Kidney epithelial cell (primary cell): ENCODE data around the gene CCNB1IP1. TPM values are rescaled to one million over a fixed set of nuclear protein-coding genes. Genes with fewer than 3 reads are reported as not detected.
"Not testable (repeated sequence)": the region's sequence is repeated elsewhere in the genome, so short reads cannot be mapped to it uniquely, and the experiment has no call there.

ENCODE experiments used
- DNase-seq: peaks from one replicate; pipeline ENCODE4 v3.0.0-alpha.2; 2010; ENCODE audit warnings: low read depth
- H3K27me3 ChIP-seq: 2 replicates; pipeline ENCODE4 v1.6.0; 2011; ENCODE audit warnings: low read length; ENCODE audit not compliant: control insufficient read depth, insufficient read depth
- H3K36me3 ChIP-seq: 2 replicates; pipeline ENCODE4 v1.5.1; 2011; ENCODE audit warnings: low read length; ENCODE audit not compliant: control insufficient read depth, insufficient read depth
- H3K4me3 ChIP-seq: 2 replicates; pipeline ENCODE4 v1.5.1; 2011; ENCODE audit warnings: low read depth, mild to moderate bottlenecking, control low read depth, low read length
- total RNA-seq: library from RNA; depleted of rRNA; stranded (reverse); fragments of >200 nt; gene quantifications from 2 replicates; pipeline ENCODE4 v1.2.3, GENCODE V29; 2015
- TF ChIP-seq, protein P1 (sequence below): IDR thresholded peaks from 2 replicates; pipeline ENCODE4 v1.5.1; 2011; ENCODE audit warnings: mild to moderate bottlenecking, moderate library complexity, low read length, control low read depth, inconsistent platforms; ENCODE audit not compliant: insufficient read depth, poor library complexity, severe bottlenecking

CCNB1IP1 gene
- total RNA-seq, 1 donor from 2014 or later, result 236 TPM

DNA sequence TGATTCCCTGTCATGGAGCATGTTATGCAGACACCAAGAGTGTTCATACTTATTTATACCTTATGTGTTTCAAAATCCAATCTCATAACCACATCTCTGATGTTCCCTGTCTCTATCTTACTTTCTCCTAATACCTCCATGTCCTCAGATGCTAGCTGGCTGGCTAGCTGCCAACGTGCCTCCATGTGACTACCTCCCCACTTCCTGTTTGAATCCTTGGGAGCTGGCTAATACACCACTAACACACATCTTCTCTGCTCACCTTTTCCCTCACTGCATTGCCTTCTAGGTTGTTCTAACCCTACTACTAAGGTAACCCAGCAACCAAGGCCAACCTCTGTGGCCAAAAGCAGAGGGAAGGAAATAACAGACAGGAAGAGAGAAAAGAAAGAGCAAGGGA, 54.7 kb downstream of the CCNB1IP1 start:
- H3K36me3 ChIP-seq, result no peaks in the 10 kb centered on the region
- no peak for DNase-seq
- no peak overlapping the region for H3K4me3 ChIP-seq
- TF ChIP-seq, protein P1, sequence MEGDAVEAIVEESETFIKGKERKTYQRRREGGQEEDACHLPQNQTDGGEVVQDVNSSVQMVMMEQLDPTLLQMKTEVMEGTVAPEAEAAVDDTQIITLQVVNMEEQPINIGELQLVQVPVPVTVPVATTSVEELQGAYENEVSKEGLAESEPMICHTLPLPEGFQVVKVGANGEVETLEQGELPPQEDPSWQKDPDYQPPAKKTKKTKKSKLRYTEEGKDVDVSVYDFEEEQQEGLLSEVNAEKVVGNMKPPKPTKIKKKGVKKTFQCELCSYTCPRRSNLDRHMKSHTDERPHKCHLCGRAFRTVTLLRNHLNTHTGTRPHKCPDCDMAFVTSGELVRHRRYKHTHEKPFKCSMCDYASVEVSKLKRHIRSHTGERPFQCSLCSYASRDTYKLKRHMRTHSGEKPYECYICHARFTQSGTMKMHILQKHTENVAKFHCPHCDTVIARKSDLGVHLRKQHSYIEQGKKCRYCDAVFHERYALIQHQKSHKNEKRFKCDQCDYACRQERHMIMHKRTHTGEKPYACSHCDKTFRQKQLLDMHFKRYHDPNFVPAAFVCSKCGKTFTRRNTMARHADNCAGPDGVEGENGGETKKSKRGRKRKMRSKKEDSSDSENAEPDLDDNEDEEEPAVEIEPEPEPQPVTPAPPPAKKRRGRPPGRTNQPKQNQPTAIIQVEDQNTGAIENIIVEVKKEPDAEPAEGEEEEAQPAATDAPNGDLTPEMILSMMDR, result no peak
- no peaks in the 10 kb centered on the region for H3K27me3 ChIP-seq

DNA sequence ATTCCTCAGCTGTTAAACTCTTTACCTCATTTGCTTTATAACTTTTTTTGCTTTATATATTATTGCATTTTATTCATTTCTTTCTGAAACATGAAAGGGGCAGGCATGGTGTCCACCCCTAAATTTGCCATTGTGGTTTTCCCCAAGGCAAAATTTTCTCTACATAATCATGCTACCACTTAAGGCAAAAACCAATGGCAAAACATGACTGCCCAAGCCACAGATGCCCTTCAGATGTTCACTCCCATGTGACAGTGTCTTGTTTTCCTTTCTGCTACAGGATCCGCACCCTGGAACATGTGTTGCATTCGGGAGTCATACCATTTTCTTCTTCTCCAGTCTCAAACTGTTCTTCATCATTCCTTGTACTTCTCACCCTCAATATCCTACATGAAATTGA, 55.7 kb downstream of the CCNB1IP1 start:
- H3K36me3 ChIP-seq, result no peaks in the 10 kb centered on the region
- DNase-seq, result no peak
- TF ChIP-seq, protein P1, result no peak

GRCh38 chr14:20274062-20274461, 59.0 kb downstream of the CCNB1IP1 start:
- no peaks in the 10 kb centered on the region for H3K27me3 ChIP-seq
- TF ChIP-seq, protein P1, result no peak
- H3K4me3 ChIP-seq, result no peak overlapping the region
- H3K36me3 ChIP-seq, result no peaks in the 10 kb centered on the region
- DNase-seq, result no peak

More for the DNA sequence above, 55.7 kb downstream of the CCNB1IP1 start:
- H3K27me3 ChIP-seq, result no peaks in the 10 kb centered on the region
- no peak overlapping the region for H3K4me3 ChIP-seq

DNA sequence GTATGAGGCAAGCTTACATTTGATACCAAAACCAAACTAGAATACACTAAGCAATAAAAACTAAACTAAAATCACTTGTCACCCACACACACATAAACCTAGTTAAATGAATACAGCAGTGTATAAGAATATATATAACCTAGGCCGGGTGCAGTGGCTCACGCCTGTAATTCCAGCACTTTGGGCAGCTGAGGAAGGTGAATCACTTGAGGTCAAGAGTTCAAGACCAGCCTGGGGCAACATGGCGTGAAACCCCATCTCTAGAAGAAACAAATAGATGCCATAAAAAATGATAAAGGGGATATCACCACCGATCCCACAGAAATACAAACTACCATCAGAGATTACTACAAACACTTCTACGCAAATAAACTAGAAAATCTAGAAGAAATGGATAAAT, 68.7 kb downstream of the CCNB1IP1 start:
- H3K27me3 ChIP-seq, DNase-seq, H3K4me3 ChIP-seq, H3K36me3 ChIP-seq: not testable (repeated sequence)

- H3K36me3 ChIP-seq, result no peaks in the 10 kb centered on the region
- TF ChIP-seq, protein P1, result no peak
- DNase-seq, result peak; percentile 26
- no peak overlapping the region for H3K4me3 ChIP-seq
- H3K27me3 ChIP-seq, result no peaks in the 10 kb centered on the region
These were observed 70.4 kb downstream of the CCNB1IP1 start for GRCh38 chr14:20262642-20263128.

Other genes with a start within 250 kb of the CCNB1IP1 start
- not detected in 2 replicates for gene OR4K17, start 222.5 kb downstream of the CCNB1IP1 start, total RNA-seq
- gene OR4N5, start 194.5 kb downstream of the CCNB1IP1 start, total RNA-seq, result not detected in 2 replicates
- not detected in 2 replicates for gene OR11G2, start 142.4 kb downstream of the CCNB1IP1 start, total RNA-seq
- not detected in 2 replicates for gene OR11H6, start 109.6 kb downstream of the CCNB1IP1 start, total RNA-seq
- not detected in 2 replicates for gene OR11H7, start 104.3 kb downstream of the CCNB1IP1 start, total RNA-seq
- not detected in 2 replicates for gene OR11H4, start 94.0 kb downstream of the CCNB1IP1 start, total RNA-seq
- gene TTC5, start 27.3 kb downstream of the CCNB1IP1 start, total RNA-seq, result 10.9 and 13.3 TPM in 2 replicates
- 16.2 and 22.2 TPM in 2 replicates for gene PARP2, start 10.4 kb upstream of the CCNB1IP1 start, total RNA-seq
- gene TEP1, start 80.2 kb upstream of the CCNB1IP1 start, total RNA-seq, result 15.5 and 24.1 TPM in 2 replicates
- 0.08 TPM in 1 of 2 replicates, not detected in the other for gene KLHL33, start 102.9 kb upstream of the CCNB1IP1 start, total RNA-seq
- gene OSGEP, start 121.5 kb upstream of the CCNB1IP1 start, total RNA-seq, result 46.6 and 61.1 TPM in 2 replicates
- gene APEX1, start 121.9 kb upstream of the CCNB1IP1 start, total RNA-seq, result 297 and 328 TPM in 2 replicates
- 25.1 and 25.9 TPM in 2 replicates for gene PIP4P1, start 128.2 kb upstream of the CCNB1IP1 start, total RNA-seq
- 96.5 and 98.0 TPM in 2 replicates for gene PNP, start 136.1 kb upstream of the CCNB1IP1 start, total RNA-seq
- gene RNASE10, start 172.3 kb upstream of the CCNB1IP1 start, total RNA-seq, result not detected in 2 replicates
- gene RNASE9, start 227.8 kb upstream of the CCNB1IP1 start, total RNA-seq, result not detected in 2 replicates